HepG2 (cell line): ENCODE measurements around the gene MSTN. TPM values are rescaled to one million over a fixed set of nuclear protein-coding genes. Genes with fewer than 3 reads are reported as not detected.

Experiments
- HMGA1 ChIP-seq: sonication (generic); formaldehyde crosslinking; conservative IDR thresholded peaks from 2 replicates; pipeline ENCODE4 v1.4.0; 2020; ENCODE audit warnings: missing genetic modification reagents
- KAT2B ChIP-seq: fragments of 150-350 bp; IDR thresholded peaks from 2 replicates; pipeline ENCODE4 v1.6.1; 2014; ENCODE audit warnings: low read depth, low read length, borderline replicate concordance
- NR2F2 ChIP-seq: IDR thresholded peaks from 2 replicates; pipeline ENCODE4 v1.6.1; 2012; ENCODE audit warnings: low read depth, inconsistent platforms, borderline replicate concordance
- PAF1 ChIP-seq: IDR thresholded peaks from 2 replicates; pipeline ENCODE4 v1.6.1; 2016; ENCODE audit warnings: missing genetic modification reagents, missing compliant biosample characterization
- ZNF326 ChIP-seq: sonication (generic); formaldehyde crosslinking; IDR thresholded peaks from 2 replicates; pipeline ENCODE4 v1.4.0; 2020; ENCODE audit warnings: missing genetic modification reagents, borderline replicate concordance
- ZNF441 ChIP-seq: sonication (generic); formaldehyde crosslinking; IDR thresholded peaks from 2 replicates; pipeline ENCODE4 v1.7.0; 2021; ENCODE audit warnings: missing genetic modification reagents, borderline replicate concordance
- polyA plus RNA-seq, 8 experiments: library from polyadenylated mRNA; depleted of rRNA in 3 of 8; stranded (reverse) in 7 of 8; unstranded in 1 of 8; fragments of >200 nt; fragmentation: Illumina TruSeq in 4 of 8; extraction: Trizol in 4 of 8; gene quantifications; 2 replicates each; pipeline versions ENCODE4 v1.2.1 to v1.2.3, GENCODE V29; 2011 to 2016; ENCODE audit warnings: low read depth in 4 of 8, missing spikeins in 1 of 8, mixed read lengths in 1 of 8; ENCODE audit not compliant: insufficient read depth in 1 of 8
- total RNA-seq, 5 experiments: library from RNA; depleted of rRNA; stranded (reverse); fragments of >200 nt; fragmentation: Illumina TruSeq; extraction: Trizol; gene quantifications; 2 replicates each; pipeline ENCODE4 v1.2.3, GENCODE V29; 2016; ENCODE audit warnings: low read depth in 1 of 5
- TF ChIP-seq, protein P1 (sequence below): sonication (generic); formaldehyde crosslinking; IDR thresholded peaks from 2 replicates; pipeline ENCODE4 v1.5.1; 2020; ENCODE audit warnings: mild to moderate bottlenecking, missing genetic modification reagents, borderline replicate concordance
- TF ChIP-seq, protein P2 (sequence below): sonication (generic); formaldehyde crosslinking; IDR thresholded peaks from 2 replicates; pipeline ENCODE4 v1.4.0; 2020; ENCODE audit warnings: missing genetic modification reagents
- TF ChIP-seq, protein P3 (sequence below): sonication (generic); formaldehyde crosslinking; IDR thresholded peaks from 2 replicates; pipeline ENCODE4 v1.8.1; 2023; ENCODE audit warnings: mild to moderate bottlenecking, inconsistent platforms, moderate library complexity, missing genetic modification reagents, borderline replicate concordance

MSTN gene
- total and polyA plus RNA-seq, 2 of the 13 experiments (the other 11 are each of a cell fraction or from before 2014, with no cell fraction given), result 0.04 TPM; not detected in 1

DNA sequence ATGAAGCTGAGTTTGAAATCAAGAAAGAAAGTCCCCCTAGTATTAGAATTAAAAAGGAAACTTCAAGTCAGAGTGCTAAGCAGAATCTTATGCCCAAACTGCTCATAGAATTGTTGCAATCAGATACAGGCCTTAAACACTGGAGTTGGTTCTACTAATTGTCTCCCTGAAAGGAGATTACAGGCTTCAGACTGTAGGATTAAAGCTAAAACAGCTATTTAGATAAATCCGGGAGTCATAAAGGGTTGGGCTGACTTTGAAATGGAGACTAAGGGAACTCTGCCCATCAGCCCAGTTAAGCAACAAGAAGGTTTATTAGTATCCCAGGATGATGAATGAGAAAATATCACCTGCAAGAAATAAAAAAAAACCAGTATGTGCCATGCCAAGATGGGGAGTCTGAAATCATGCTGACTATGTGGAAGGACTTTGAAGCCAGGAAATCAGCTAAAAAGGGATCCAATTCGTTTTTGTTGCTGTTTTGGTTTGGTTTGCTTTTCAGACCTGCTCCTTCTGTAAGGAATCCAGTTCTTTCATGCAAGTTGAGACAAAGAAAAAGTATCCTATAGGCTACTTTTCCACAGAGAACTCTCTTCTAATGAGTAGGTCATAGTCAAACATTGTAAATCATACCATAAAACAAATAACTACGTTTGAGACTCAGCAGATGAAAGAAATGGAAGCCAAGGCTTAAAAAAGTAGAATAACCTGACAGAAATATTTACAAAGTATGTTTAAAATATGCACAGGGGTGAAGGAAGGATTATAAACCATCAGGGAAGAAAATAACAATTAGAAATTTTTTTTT lies 37.6 kb upstream of the MSTN start (continued):
- TF ChIP-seq, protein P1, sequence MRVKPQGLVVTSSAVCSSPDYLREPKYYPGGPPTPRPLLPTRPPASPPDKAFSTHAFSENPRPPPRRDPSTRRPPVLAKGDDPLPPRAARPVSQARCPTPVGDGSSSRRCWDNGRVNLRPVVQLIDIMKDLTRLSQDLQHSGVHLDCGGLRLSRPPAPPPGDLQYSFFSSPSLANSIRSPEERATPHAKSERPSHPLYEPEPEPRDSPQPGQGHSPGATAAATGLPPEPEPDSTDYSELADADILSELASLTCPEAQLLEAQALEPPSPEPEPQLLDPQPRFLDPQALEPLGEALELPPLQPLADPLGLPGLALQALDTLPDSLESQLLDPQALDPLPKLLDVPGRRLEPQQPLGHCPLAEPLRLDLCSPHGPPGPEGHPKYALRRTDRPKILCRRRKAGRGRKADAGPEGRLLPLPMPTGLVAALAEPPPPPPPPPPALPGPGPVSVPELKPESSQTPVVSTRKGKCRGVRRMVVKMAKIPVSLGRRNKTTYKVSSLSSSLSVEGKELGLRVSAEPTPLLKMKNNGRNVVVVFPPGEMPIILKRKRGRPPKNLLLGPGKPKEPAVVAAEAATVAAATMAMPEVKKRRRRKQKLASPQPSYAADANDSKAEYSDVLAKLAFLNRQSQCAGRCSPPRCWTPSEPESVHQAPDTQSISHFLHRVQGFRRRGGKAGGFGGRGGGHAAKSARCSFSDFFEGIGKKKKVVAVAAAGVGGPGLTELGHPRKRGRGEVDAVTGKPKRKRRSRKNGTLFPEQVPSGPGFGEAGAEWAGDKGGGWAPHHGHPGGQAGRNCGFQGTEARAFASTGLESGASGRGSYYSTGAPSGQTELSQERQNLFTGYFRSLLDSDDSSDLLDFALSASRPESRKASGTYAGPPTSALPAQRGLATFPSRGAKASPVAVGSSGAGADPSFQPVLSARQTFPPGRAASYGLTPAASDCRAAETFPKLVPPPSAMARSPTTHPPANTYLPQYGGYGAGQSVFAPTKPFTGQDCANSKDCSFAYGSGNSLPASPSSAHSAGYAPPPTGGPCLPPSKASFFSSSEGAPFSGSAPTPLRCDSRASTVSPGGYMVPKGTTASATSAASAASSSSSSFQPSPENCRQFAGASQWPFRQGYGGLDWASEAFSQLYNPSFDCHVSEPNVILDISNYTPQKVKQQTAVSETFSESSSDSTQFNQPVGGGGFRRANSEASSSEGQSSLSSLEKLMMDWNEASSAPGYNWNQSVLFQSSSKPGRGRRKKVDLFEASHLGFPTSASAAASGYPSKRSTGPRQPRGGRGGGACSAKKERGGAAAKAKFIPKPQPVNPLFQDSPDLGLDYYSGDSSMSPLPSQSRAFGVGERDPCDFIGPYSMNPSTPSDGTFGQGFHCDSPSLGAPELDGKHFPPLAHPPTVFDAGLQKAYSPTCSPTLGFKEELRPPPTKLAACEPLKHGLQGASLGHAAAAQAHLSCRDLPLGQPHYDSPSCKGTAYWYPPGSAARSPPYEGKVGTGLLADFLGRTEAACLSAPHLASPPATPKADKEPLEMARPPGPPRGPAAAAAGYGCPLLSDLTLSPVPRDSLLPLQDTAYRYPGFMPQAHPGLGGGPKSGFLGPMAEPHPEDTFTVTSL (CRISPR knock-in tag), result no peak
- TF ChIP-seq PAF1 (CRISPR knock-in tag) (no peak), KAT2B (no peak), NR2F2 (no peak), ZNF441 (no peak), ZNF326 (CRISPR knock-in tag) (no peak), HMGA1 (CRISPR knock-in tag) (no peak)
- TF ChIP-seq, protein P2, sequence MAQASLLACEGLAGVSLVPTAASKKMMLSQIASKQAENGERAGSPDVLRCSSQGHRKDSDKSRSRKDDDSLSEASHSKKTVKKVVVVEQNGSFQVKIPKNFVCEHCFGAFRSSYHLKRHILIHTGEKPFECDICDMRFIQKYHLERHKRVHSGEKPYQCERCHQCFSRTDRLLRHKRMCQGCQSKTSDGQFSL (CRISPR knock-in tag), result no peak
- TF ChIP-seq, protein P3, sequence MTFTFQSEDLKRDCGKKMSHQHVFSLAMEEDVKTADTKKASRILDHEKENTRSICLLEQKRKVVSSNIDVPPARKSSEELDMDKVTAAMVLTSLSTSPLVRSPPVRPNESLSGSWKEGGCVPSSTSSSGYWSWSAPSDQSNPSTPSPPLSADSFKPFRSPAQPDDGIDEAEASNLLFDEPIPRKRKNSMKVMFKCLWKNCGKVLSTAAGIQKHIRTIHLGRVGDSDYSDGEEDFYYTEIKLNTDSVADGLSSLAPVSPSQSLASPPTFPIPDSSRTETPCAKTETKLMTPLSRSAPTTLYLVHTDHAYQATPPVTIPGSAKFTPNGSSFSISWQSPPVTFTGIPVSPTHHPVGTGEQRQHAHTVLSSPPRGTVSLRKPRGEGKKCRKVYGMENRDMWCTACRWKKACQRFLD (CRISPR knock-in tag), result no peak
